HFF-Myc (cell line): Measurements from ENCODE around the gene SLC16A6.

ENCODE experiments used
- DNase-seq: peaks from one replicate; pipeline ENCODE4 v3.0.0-alpha.2; 2011; ENCODE audit warnings: low read depth; ENCODE audit errors: extremely low read depth
- H3K4me3 ChIP-seq: replicated peaks from 2 replicates; pipeline ENCODE4 v1.5.1; 2011; ENCODE audit warnings: low read depth, mild to moderate bottlenecking, control low read depth, low read length
- CTCF ChIP-seq: IDR thresholded peaks from 2 replicates; pipeline ENCODE4 v1.5.1; 2012; ENCODE audit warnings: mild to moderate bottlenecking, low read depth, low read length, control low read depth; ENCODE audit errors: missing control alignments

SLC16A6 gene

DNA sequence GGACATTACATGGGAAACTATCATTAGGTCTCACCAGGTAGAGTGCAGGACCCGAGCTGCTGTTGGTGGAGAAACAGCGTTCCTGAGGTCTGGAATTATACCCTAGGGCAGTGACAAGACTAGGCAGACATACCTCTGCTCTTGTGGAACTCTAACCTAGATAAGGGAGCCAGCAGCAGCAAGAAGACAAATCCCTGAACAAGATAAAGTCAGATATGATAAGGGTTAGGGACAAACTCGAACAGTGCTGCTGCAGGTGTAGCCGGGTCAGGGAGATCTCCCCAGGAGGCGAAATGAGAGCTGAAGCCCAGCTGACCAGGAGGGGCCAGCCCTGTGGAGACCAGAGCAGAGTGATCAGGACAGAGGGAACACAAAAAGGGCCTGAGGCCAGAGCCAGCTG is 35.0 kb upstream of the SLC16A6 start:
- no peak for DNase-seq
- no peak for TF ChIP-seq CTCF
- H3K4me3 ChIP-seq, result no peak overlapping the region

GRCh38 chr17:68324654-68325336 is 33.9 kb upstream of the SLC16A6 start:
- no peak for TF ChIP-seq CTCF
- no peak for DNase-seq
- H3K4me3 ChIP-seq, result no peak overlapping the region

GRCh38 chr17:68324114-68324513 is 33.2 kb upstream of the SLC16A6 start:
- H3K4me3 ChIP-seq, result no peak overlapping the region
- no peak for DNase-seq
- no peak for TF ChIP-seq CTCF

DNA sequence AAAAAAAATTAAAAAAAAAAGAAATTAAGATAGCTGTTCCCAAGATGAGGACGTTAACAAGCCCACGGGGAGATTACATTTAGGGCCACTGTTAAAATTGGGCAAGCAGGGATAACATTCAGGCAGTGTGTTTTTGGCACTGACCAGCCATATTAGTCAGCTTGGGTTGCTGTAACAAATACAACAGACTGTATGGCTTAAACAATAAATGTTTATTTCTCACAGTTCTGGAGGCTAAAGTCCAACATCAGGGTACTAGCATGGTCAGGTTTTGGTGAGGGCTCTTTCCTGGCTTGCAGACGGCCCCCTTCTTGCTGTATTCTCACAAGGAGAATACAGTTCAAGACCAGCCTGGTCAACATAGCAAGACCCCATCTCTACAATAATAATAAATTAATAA is 31.7 kb upstream of the SLC16A6 start:
- H3K4me3 ChIP-seq, result no peak overlapping the region
- TF ChIP-seq CTCF, result no peak
- no peak for DNase-seq

DNA sequence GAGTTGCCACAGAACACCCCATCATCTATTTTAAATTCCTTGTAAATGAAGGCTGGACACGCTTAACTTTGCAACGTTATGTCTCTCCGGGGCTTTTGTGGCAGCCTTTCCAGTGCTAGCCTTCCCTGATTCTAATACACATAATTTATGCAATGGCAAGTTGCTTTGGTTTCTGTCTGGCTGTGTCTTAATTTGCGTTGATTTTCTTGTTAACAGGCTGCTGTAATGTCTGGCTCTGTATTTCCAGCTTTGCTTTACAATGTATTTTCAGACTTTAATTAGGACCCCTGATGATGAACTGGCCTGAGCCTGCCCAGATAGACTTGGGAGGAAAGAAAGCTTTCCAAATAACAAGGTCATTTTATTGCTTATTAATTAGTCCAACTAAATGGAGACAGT is 30.6 kb upstream of the SLC16A6 start:
- no peak for TF ChIP-seq CTCF
- no peak overlapping the region for H3K4me3 ChIP-seq
- DNase-seq, result no peak

GRCh38 chr17:68320943-68321555 is 30.1 kb upstream of the SLC16A6 start:
- no peak for DNase-seq
- H3K4me3 ChIP-seq, result no peak overlapping the region
- TF ChIP-seq CTCF, result no peak

GRCh38 chr17:68320311-68320865 is 29.5 kb upstream of the SLC16A6 start:
- TF ChIP-seq CTCF, result no peak
- DNase-seq, result no peak
- H3K4me3 ChIP-seq, result no peak overlapping the region
